ENCODE measurements around the gene DGKE. TPM values are rescaled to one million over a fixed set of nuclear protein-coding genes. Genes with fewer than 3 reads are reported as not detected.

DGKE gene
- total RNA-seq, 1 donor from 2014 or later, result 7.3 TPM

- DNase-seq (ENCODE audit: low read depth in 2 of 2), result no peak
These were observed 13.2 kb downstream of the DGKE start for GRCh38 chr17:56847106-56847505.

- DNase-seq (ENCODE audit: low read depth in 2 of 2), result no peak
These were observed 15.2 kb downstream of the DGKE start for GRCh38 chr17:56849131-56849530.

GRCh38 chr17:56850591-56850990 is 16.6 kb downstream of the DGKE start:
- DNase-seq (ENCODE audit: low read depth in 2 of 2), result no peak

- DNase-seq (ENCODE audit: low read depth in 2 of 2), result no peak
These were observed 17.1 kb downstream of the DGKE start for GRCh38 chr17:56851008-56851407.

- no peak for DNase-seq (ENCODE audit: low read depth in 2 of 2)
These were observed 27.9 kb downstream of the DGKE start for GRCh38 chr17:56861899-56862298.

GRCh38 chr17:56863974-56864373 is 30.0 kb downstream of the DGKE start:
- DNase-seq (ENCODE audit: low read depth in 2 of 2), result no peak

GRCh38 chr17:56866076-56866475 is 32.1 kb downstream of the DGKE start:
- no peak for DNase-seq (ENCODE audit: low read depth in 2 of 2)

GRCh38 chr17:56866496-56866895 is 32.5 kb downstream of the DGKE start:
- peak in 1 of 2 donors; percentile 43 for DNase-seq (ENCODE audit: low read depth in 2 of 2)

GRCh38 chr17:56867948-56868376 is 34.0 kb downstream of the DGKE start:
- peak; percentile 84 to 89 for DNase-seq (ENCODE audit: low read depth in 2 of 2)

- DNase-seq (ENCODE audit: low read depth in 2 of 2), result no peak
These were observed 34.8 kb downstream of the DGKE start for GRCh38 chr17:56868716-56869115.

- no peak for DNase-seq (ENCODE audit: low read depth in 2 of 2)
These were observed 36.2 kb downstream of the DGKE start for GRCh38 chr17:56870081-56870651.

- no peak for DNase-seq (ENCODE audit: low read depth in 2 of 2)
These were observed 42.8 kb downstream of the DGKE start for GRCh38 chr17:56876766-56877179.

- DNase-seq (ENCODE audit: low read depth in 2 of 2), result no peak
These were observed 45.3 kb downstream of the DGKE start for GRCh38 chr17:56879280-56879679.

GRCh38 chr17:56880133-56880532 is 46.2 kb downstream of the DGKE start:
- DNase-seq (ENCODE audit: low read depth in 2 of 2), result no peak

- DNase-seq (ENCODE audit: low read depth in 2 of 2), result no peak
These were observed 46.6 kb downstream of the DGKE start for GRCh38 chr17:56880571-56880970.

- no peak for DNase-seq (ENCODE audit: low read depth in 2 of 2)
These were observed 47.8 kb downstream of the DGKE start for GRCh38 chr17:56881685-56882295.

GRCh38 chr17:56883616-56884015 is 49.7 kb downstream of the DGKE start:
- DNase-seq (ENCODE audit: low read depth in 2 of 2), result no peak

- DNase-seq (ENCODE audit: low read depth in 2 of 2), result no peak
These were observed 50.7 kb downstream of the DGKE start for GRCh38 chr17:56884483-56885311.

GRCh38 chr17:56885312-56885657 is 51.3 kb downstream of the DGKE start:
- DNase-seq (ENCODE audit: low read depth in 2 of 2), result no peak

- no peak for DNase-seq (ENCODE audit: low read depth in 2 of 2)
These were observed 52.4 kb downstream of the DGKE start for GRCh38 chr17:56886288-56886731.

GRCh38 chr17:56887105-56887504 is 53.2 kb downstream of the DGKE start:
- no peak for DNase-seq (ENCODE audit: low read depth in 2 of 2)

GRCh38 chr17:56887552-56888467 is 53.9 kb downstream of the DGKE start:
- no peak for DNase-seq (ENCODE audit: low read depth in 2 of 2)
